Glomerular visceral epithelial cell (primary cell): Measurements from ENCODE around the gene NDOR1.

Experiments used
- DNase-seq: peaks from one replicate; pipeline ENCODE4 v3.0.0-alpha.2; 2016; ENCODE audit errors: extremely low spot score

The NDOR1 gene

GRCh38 chr9:137198902-137199283 lies 6.6 kb upstream of the NDOR1 start:
- no peak for DNase-seq

- DNase-seq: no peak
These were observed 5.9 kb upstream of the NDOR1 start for GRCh38 chr9:137199411-137200121.

- DNase-seq: peak; percentile 99
These were observed 4.9 kb upstream of the NDOR1 start, which contains the start of gene TPRN for GRCh38 chr9:137200311-137201204. Gene TPRN (minus strand): TSS chr9:137200741. CDS start chr9:137200711, 30 bp downstream.

GRCh38 chr9:137201205-137201868 lies 4.2 kb upstream of the NDOR1 start:
- DNase-seq: no peak

DNA sequence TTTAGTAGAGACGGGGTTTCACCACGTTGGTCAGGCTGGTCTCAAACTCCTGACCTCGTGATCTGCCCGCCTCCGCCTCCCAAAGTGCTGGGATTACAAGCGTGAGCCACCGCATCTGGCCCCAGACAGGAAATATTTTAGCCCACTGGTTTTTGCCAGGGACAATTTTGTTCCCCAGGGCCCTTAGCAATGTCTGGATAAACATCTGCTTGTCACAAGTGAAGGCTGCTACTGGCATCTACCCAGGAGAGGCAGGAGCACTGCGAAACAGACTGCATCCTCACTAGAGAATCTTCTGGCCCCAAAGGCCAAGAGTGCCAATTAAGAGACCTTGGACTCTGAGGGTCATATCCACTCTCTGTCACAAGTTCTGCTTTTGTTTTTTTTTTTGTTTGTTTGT lies 2.5 kb upstream of the NDOR1 start:
- DNase-seq: no peak

- DNase-seq: no peak
These were observed 772 bp upstream of the NDOR1 start for GRCh38 chr9:137204731-137205125.

- DNase-seq: no peak
These were observed 1.1 kb downstream of the NDOR1 start for GRCh38 chr9:137206602-137207001.

DNA sequence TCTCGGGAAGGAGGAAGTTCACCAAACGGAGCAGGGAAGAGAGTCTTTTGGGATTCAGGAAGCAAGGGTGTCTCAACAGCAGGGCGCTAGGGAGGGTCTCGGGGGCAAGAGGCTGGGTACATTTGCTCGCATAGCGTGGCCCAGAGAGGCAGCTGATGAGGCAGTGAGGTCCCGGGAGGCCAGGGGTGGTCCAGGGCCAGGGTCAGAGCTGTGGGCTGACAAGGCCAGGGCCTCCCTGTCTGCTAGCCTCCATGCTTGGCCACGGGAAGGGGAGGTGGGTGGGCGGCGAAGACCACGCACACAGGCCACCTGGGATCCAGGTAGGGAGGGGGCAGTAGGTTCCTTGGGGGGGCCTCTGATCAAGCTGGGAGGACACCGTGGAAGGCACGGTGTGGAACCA lies 6.0 kb downstream of the NDOR1 start:
- DNase-seq: no peak

- no peak for DNase-seq
These were observed 7.0 kb downstream of the NDOR1 start for GRCh38 chr9:137212520-137212919.

GRCh38 chr9:137213160-137214060 lies 7.9 kb downstream of the NDOR1 start:
- DNase-seq: no peak

GRCh38 chr9:137214620-137215019 lies 9.1 kb downstream of the NDOR1 start:
- DNase-seq: no peak

DNA sequence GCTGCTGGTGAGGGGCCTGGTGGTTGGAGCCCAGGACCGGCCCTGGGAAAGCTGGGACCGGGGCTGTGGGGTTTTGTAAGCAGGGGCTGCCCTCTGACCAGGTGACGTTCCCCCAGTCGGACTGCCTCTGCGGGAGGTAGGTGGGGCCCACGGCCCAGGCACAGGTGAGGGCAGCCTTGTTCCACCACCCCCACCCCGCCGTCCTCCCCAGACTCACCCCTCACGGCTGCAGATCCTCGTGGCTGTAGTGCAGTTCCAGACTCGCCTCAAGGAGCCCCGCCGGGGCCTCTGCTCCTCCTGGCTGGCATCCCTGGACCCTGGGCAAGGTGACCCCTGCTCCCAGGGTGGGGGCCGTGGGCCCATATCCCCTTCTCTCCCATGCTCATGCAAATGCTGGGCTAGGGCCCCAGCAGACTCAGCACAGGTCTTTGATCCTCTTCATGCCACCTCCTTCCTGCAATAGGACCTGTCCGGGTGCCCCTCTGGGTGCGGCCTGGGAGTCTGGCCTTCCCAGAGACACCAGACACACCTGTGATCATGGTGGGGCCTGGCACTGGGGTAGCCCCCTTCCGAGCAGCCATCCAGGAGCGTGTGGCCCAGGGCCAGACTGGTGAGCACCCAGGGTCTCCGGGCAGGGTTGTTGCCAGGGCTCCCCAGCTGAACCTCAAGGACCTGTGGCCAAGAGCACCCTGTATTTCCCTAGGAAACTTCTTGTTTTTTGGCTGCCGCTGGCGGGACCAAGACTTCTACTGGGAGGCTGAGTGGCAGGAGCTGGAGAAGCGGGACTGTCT lies 9.9 kb downstream of the NDOR1 start:
- DNase-seq: no peak

DNA sequence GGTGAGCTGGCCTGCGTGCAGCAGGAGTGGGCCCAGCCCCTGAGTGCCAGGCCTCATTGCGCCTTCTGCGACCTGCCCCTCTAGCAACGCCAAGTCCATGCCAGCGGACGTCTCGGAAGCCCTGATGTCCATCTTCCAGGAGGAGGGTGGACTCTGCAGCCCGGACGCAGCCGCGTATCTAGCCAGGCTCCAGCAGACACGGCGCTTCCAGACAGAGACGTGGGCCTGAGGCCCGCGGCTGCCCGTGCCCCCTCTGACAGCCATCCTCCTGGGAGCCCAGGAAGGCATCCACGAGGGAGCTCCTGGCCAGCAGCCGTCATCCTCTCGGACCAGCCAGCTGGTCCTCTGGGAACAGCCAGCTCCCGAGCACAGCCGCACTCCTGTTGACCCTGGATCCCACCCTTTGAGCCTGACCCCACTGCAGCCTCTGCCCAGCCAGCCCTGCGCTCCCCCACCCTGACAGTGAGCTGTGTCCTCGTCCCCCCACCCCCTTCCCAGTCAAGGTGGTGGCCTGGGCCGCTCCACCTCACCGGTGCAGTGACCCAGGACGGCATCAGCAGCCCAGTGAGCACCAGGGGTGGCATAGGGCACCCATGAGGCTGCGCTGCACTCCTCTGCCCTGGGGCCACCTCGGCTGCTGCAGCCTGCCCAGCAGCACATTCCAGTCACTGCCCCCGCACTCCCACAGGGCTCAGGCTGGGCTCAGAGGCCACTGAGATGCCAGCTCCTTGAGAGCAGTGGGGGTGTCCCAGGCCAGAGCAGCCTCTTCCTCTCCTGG lies 10.9 kb downstream of the NDOR1 start:
- DNase-seq: no peak

GRCh38 chr9:137217276-137218211 lies 12.0 kb downstream of the NDOR1 start:
- no peak for DNase-seq

DNA sequence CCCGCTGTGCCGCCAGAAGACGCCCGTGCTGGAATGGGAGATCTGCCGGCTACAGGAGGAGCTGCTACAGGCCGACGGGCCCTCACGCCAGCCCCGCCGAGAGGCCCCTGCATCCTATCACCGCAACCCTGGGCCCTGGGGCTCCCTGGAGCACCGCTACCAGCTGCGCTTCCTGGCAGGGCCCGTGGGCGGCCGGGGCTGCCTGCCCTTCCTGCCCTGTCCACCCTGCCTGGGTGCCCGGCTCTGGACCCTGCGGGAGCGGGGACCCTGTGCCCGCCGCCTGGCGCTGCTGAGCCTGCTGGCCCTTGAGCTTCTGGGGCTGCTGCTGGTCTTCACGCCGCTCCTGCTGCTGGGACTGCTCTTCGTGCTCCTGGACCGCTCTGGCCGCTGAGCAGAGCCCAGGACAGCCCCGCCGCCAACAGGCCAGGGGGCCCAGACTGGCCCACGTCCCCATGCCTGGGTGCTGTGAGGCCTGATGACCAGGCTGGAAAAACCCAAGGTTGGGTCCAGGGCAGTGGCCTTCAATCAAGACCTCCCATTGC lies 12.8 kb downstream of the NDOR1 start:
- no peak for DNase-seq

DNA sequence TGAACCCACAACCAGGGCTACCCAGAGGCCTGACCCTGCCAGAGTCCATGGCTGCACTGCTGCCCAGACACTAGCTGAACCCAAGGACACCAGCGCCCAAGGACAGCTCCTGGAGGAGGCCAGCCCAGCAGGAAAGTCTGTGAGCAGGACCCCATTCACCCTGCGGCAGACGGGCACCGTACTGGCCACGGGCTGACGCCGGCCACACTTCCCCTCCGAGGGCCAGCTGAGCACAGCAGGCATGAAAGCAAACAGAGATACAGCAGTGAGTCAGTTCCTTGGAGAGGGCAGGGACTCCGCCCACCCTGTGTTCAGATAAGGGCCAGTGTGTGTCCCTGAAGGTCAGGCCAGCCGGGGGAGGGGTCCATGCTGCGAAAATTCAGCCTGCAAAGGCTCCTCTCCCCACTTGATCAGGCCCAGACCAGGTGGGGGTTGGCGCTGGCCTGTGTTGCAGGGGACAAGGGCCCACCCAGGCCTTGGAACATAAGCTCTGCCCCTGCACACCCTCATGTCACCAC lies 13.3 kb downstream of the NDOR1 start:
- DNase-seq: peak; percentile 31

DNA sequence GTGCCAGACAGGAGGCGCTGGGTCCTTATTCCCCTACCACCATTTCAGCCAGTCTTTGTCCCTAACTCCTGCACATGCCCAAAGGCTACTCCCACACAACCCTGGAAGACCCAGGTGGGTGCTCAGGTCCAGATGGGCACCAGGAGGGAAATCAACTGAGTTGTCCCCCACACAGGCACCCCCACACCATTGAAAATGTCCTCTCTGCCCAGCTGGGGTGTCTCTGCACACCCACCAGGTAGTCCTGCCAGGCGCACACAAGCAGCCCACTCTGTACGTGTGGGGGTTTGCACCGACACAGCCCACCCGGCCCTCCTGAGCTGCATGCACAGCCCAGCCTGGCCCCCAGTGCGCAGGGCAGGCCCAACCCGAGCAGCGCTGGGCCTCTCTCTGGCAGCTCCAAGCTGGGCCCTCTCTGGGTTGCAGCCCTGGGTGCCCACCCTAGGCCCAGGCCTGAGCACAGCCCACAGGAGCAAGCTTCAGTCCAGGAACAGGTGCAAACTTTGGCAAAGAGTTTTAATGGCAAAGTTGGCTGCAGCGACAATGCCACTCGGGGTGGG lies 14.3 kb downstream of the NDOR1 start:
- DNase-seq: no peak
